T-cell (primary cell): Measurements from ENCODE around the gene CD22. TPM values are rescaled to one million over a fixed set of nuclear protein-coding genes. Genes with fewer than 3 reads are reported as not detected.
A peak's percentile ranks its signal among the peaks of the same experiment; 100 is the strongest.

ENCODE experiments used
- ATAC-seq, 4 experiments: fragments of 200-7000 bp in 3 of 4; fragments of 150-1000 bp in 1 of 4; cut with Tn5 transposase; replicated peaks in 1 of 4; 1 replicate in 3 of 4; 2 replicates in 1 of 4; pipeline ENCODE4 v1.10.0; 2021; ENCODE audit warnings: moderate library complexity in 3 of 4, mild to moderate bottlenecking in 2 of 4, moderate number of reproducible peaks in 1 of 4
- CTCF ChIA-PET, 2 donors: fragments of 300-600 bp; sonication (Branson Sonifier 250); formaldehyde crosslinking; loops; one replicate each; lab custom pipeline; 2022; ENCODE audit warnings: antibody characterized with exemption in 2 of 2; lab: Charles Lee
- POLR2A ChIA-PET, 2 donors: fragments of 300-600 bp; sonication (Branson Sonifier 250); formaldehyde crosslinking; loops; one replicate each; lab custom pipeline; 2022; ENCODE audit warnings: antibody characterized with exemption in 2 of 2; lab: Charles Lee
- DNase-seq, 35 experiments: peaks; one replicate each; pipeline versions ENCODE4 v3.0.0 to v3.0.0-alpha.2; 2013 to 2023
- H3K27ac ChIP-seq: one replicate; pipeline ENCODE4 v1.5.1; 2013; ENCODE audit warnings: low read length
- H3K27me3 ChIP-seq, 2 experiments: replicated peaks in 1 of 2; 1 replicate in 1 of 2; 2 replicates in 1 of 2; pipeline versions ENCODE4 v1.6.1 to v1.7.0; 2013; ENCODE audit warnings: low read length in 1 of 2, mixed read lengths in 1 of 2; ENCODE audit not compliant: control insufficient read depth in 2 of 2, insufficient read depth in 2 of 2; ENCODE audit errors: extremely low read depth in 1 of 2
- H3K36me3 ChIP-seq, 2 donors: 1 replicate in 1 of 2; 2 replicates in 1 of 2; pipeline versions ENCODE4 v1.6.1 to v1.7.0; 2013; ENCODE audit warnings: low read length in 1 of 2; ENCODE audit not compliant: control insufficient read depth in 2 of 2, insufficient read depth in 1 of 2; ENCODE audit errors: extremely low read depth in 1 of 2
- H3K4me1 ChIP-seq, 2 experiments: 1 replicate in 1 of 2; 2 replicates in 1 of 2; pipeline versions ENCODE4 v1.6.1 to v1.7.0; 2013; ENCODE audit warnings: low read length in 2 of 2, mixed read lengths in 1 of 2; ENCODE audit not compliant: insufficient read depth in 2 of 2, control insufficient read depth in 1 of 2; ENCODE audit errors: extremely low read depth in 1 of 2
- H3K4me3 ChIP-seq, 2 donors: 1 replicate in 1 of 2; 2 replicates in 1 of 2; pipeline versions ENCODE4 v1.5.1 to v1.7.0; 2013; ENCODE audit warnings: mild to moderate bottlenecking in 2 of 2, low read length in 1 of 2, moderate library complexity in 1 of 2; ENCODE audit not compliant: control insufficient read depth in 1 of 2; ENCODE audit errors: extremely low read depth in 1 of 2
- H3K9me3 ChIP-seq: 2 replicates; pipeline ENCODE4 v1.7.0; 2013
- H3K27ac Mint-ChIP-seq, 2 donors: one replicate each; pipeline ENCODE4 v1.8.0; 2020 to 2021; ENCODE audit warnings: mild to moderate bottlenecking in 2 of 2, mixed read lengths in 2 of 2
- H3K27me3 Mint-ChIP-seq, 2 donors: one replicate each; pipeline ENCODE4 v1.8.0; 2021 to 2022; ENCODE audit warnings: mixed read lengths in 2 of 2
- H3K36me3 Mint-ChIP-seq: one replicate; pipeline ENCODE4 v1.8.0; 2021; ENCODE audit warnings: mixed read lengths
- H3K4me1 Mint-ChIP-seq, 3 donors: one replicate each; pipeline ENCODE4 v1.8.0; 2020 to 2022; ENCODE audit warnings: mixed read lengths in 3 of 3, mild to moderate bottlenecking in 1 of 3
- H3K4me3 Mint-ChIP-seq, 3 donors: one replicate each; pipeline ENCODE4 v1.8.0; 2020 to 2022; ENCODE audit warnings: mild to moderate bottlenecking in 3 of 3, mixed read lengths in 3 of 3, moderate library complexity in 3 of 3
- H3K9me3 Mint-ChIP-seq, 3 donors: one replicate each; pipeline ENCODE4 v1.8.0; 2020 to 2022; ENCODE audit warnings: mixed read lengths in 3 of 3
- WGBS: methylation state at CpG from one replicate; pipeline ENCODE4 v1.1.5; 2013; ENCODE audit warnings: missing lambda C conversion rate; ENCODE audit not compliant: insufficient coverage; 5-methylcytosine and 5-hydroxymethylcytosine counted together
- total RNA-seq, 35 experiments: library from RNA in 6 of 35; stranded (reverse) in 6 of 35; fragments of 120-200 nt in 1 of 35; gene quantifications; one replicate each; pipeline versions ENCODE4 v1.2.1 to v1.2.4 and lab custom pipeline; 2013 to 2026

The CD22 gene
- total RNA-seq, 5 donors from 2014 or later (not counting 1 experiment from before 2014, with no cell fraction given): 6.6 to 25.7 (median 8.7) TPM

DNA sequence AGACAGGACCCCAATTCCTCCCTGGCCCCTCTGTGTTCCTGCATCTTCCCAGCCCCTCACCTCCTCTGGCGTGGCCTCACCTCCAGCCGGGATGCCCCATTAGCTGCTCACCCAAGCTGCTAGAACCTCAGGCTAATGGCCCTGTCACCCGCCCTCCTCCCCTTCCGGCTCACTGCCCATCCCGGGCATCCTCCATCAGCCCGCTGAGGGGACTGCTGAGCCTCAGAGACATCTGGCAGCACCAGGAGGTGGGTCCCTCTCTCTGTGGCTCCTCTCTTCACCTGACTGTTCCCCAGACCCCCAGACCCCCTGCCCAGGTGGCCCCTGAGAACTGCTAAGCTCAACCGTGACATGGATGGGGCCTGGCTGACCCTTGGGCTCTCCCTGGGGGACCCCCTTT lies 21.6 kb downstream of the CD22 start:
- H3K4me3 ChIP-seq: no peak overlapping the region
- H3K27me3 ChIP-seq: peaks cover 0 to 29% of the 10 kb centered on the region in 2 experiments
- CTCF ChIA-PET: interaction anchor here in 1 of 2 donors (1.0 to 1.1 kb wide), 2 partner anchors 118 to 127 kb away, joined by 3 read pairs; no protein-coding TSS in a partner anchor

GRCh38 chr19:35351411-35352176 lies 22.6 kb downstream of the CD22 start:
- peaks cover 20 to 29% (median 24%) of the 10 kb centered on the region in 3 donors for H3K4me1 Mint-ChIP-seq
- H3K27me3 Mint-ChIP-seq: peaks cover 0 to 11% of the 10 kb centered on the region in 2 donors
- H3K9me3 Mint-ChIP-seq: no peaks in the 10 kb centered on the region
- no peak overlapping the region for H3K27ac Mint-ChIP-seq
- H3K4me3 Mint-ChIP-seq: no peak overlapping the region
- H3K36me3 Mint-ChIP-seq: no peaks in the 10 kb centered on the region
- ChIA-PET POLR2A (no interaction called here), CTCF (interaction anchor here (1.0 to 1.7 kb wide), 4 partner anchors 112 to 126 kb away, joined by 3 to 9 read pairs (median 3); no protein-coding TSS in a partner anchor)
- Histone ChIP-seq H3K4me3 (no peak overlapping the region), H3K4me1 (peaks cover 9 to 26% of the 10 kb centered on the region in 2 experiments), H3K9me3 (no peaks in the 10 kb centered on the region), H3K27ac (no peak overlapping the region), H3K36me3 (no peaks in the 10 kb centered on the region), H3K27me3 (peaks cover 0 to 19% of the 10 kb centered on the region in 2 experiments)
- WGBS: 92% methylated on average over 39 of the region's 47 CpGs
- no peak for ATAC-seq
- DNase-seq: no peak

More for the DNA sequence above, 21.6 kb downstream of the CD22 start:
- H3K9me3 Mint-ChIP-seq: no peaks in the 10 kb centered on the region
- H3K27me3 Mint-ChIP-seq: peaks cover 0 to 12% of the 10 kb centered on the region in 2 donors
- no peaks in the 10 kb centered on the region for H3K36me3 ChIP-seq
- no peaks in the 10 kb centered on the region for H3K36me3 Mint-ChIP-seq
- DNase-seq (no peak), ATAC-seq (no peak)
- H3K27ac ChIP-seq: no peak overlapping the region
- H3K4me1 Mint-ChIP-seq: peaks cover 30 to 39% (median 30%) of the 10 kb centered on the region in 3 donors
- H3K4me1 ChIP-seq: peaks cover 11 to 36% of the 10 kb centered on the region in 2 experiments
- POLR2A ChIA-PET: no interaction called here
- no peak overlapping the region for H3K27ac Mint-ChIP-seq
- WGBS: 92% methylated on average over 4 of the region's 7 CpGs
- H3K9me3 ChIP-seq: no peaks in the 10 kb centered on the region
- H3K4me3 Mint-ChIP-seq: no peak overlapping the region

- Histone ChIP-seq H3K4me3 (no peak overlapping the region), H3K27me3 (peaks cover 0 to 15% of the 10 kb centered on the region in 2 experiments), H3K27ac (no peak overlapping the region), H3K9me3 (no peaks in the 10 kb centered on the region), H3K36me3 (no peaks in the 10 kb centered on the region), H3K4me1 (peaks cover 6 to 21% of the 10 kb centered on the region in 2 experiments)
- ChIA-PET CTCF (interaction anchor here (0.7 to 2.3 kb wide), 4 partner anchors 20 to 143 kb away, joined by 3 to 13 read pairs (median 6); no protein-coding TSS in a partner anchor), POLR2A (no interaction called here)
- H3K4me3 Mint-ChIP-seq: no peak overlapping the region
- ATAC-seq: no peak
- no peak for DNase-seq
- H3K36me3 Mint-ChIP-seq: no peaks in the 10 kb centered on the region
- H3K9me3 Mint-ChIP-seq: no peaks in the 10 kb centered on the region
- no peak overlapping the region for H3K27ac Mint-ChIP-seq
- peaks cover 15 to 24% (median 19%) of the 10 kb centered on the region in 3 donors for H3K4me1 Mint-ChIP-seq
- peaks cover 0 to 9% of the 10 kb centered on the region in 2 donors for H3K27me3 Mint-ChIP-seq
- WGBS: 85% methylated on average over 18 of the region's 18 CpGs
These were observed 23.1 kb downstream of the CD22 start for GRCh38 chr19:35352177-35352447.

- no peaks in the 10 kb centered on the region for H3K36me3 Mint-ChIP-seq
- no peaks in the 10 kb centered on the region for H3K9me3 Mint-ChIP-seq
- Histone ChIP-seq H3K9me3 (no peaks in the 10 kb centered on the region), H3K4me3 (no peak overlapping the region), H3K36me3 (no peaks in the 10 kb centered on the region), H3K4me1 (peaks cover 1 to 15% of the 10 kb centered on the region in 2 experiments), H3K27me3 (peaks cover 0 to 15% of the 10 kb centered on the region in 2 experiments), H3K27ac (no peak overlapping the region)
- ChIA-PET POLR2A (no interaction called here), CTCF (interaction anchor here (0.7 to 2.6 kb wide), 10 partner anchors 20 to 143 kb away, joined by 3 to 21 read pairs (median 6); no protein-coding TSS in a partner anchor)
- WGBS: 43% methylated on average over 20 of the region's 32 CpGs
- H3K4me1 Mint-ChIP-seq: peaks cover 11 to 20% (median 13%) of the 10 kb centered on the region in 3 donors
- H3K4me3 Mint-ChIP-seq: no peak overlapping the region
- DNase-seq: peak; percentile 34 to 87 (median 56)
- no peak overlapping the region for H3K27ac Mint-ChIP-seq
- ATAC-seq: peak; percentile 79 to 86 (median 81)
- H3K27me3 Mint-ChIP-seq: peaks cover 0 to 9% of the 10 kb centered on the region in 2 donors
These were observed 23.7 kb downstream of the CD22 start for GRCh38 chr19:35352448-35353304.

GRCh38 chr19:35353635-35354034 lies 24.6 kb downstream of the CD22 start:
- H3K36me3 Mint-ChIP-seq: no peaks in the 10 kb centered on the region
- H3K4me3 ChIP-seq: no peak overlapping the region
- no peak overlapping the region for H3K27ac ChIP-seq
- ChIA-PET CTCF (interaction anchor here (0.5 to 2.6 kb wide), 12 partner anchors 110 to 1281 kb away, joined by 3 to 21 read pairs (median 5); no protein-coding TSS in a partner anchor), POLR2A (no interaction called here)
- no peaks in the 10 kb centered on the region for H3K36me3 ChIP-seq
- DNase-seq (peak in 5 of 35 experiments; percentile 15 to 39 (median 22)), ATAC-seq (no peak)
- H3K4me1 ChIP-seq: peaks cover 0 to 13% of the 10 kb centered on the region in 2 experiments
- no peaks in the 10 kb centered on the region for H3K9me3 Mint-ChIP-seq
- WGBS: no CpG with 5 or more reads among the region's 9 CpGs
- no peaks in the 10 kb centered on the region for H3K9me3 ChIP-seq
- peaks cover 0 to 18% of the 10 kb centered on the region in 2 experiments for H3K27me3 ChIP-seq
- H3K27ac Mint-ChIP-seq: no peak overlapping the region
- no peak overlapping the region for H3K4me3 Mint-ChIP-seq
- H3K27me3 Mint-ChIP-seq: peaks cover 0 to 9% of the 10 kb centered on the region in 2 donors
- peaks cover 14 to 21% (median 15%) of the 10 kb centered on the region in 3 donors for H3K4me1 Mint-ChIP-seq

- Histone ChIP-seq H3K4me3 (no peak overlapping the region), H3K27me3 (peaks cover 0 to 8% of the 10 kb centered on the region in 2 experiments), H3K27ac (no peak overlapping the region), H3K36me3 (no peaks in the 10 kb centered on the region), H3K9me3 (no peaks in the 10 kb centered on the region), H3K4me1 (peaks cover 0 to 13% of the 10 kb centered on the region in 2 experiments)
- Mint-ChIP-seq H3K4me1 (peaks cover 14 to 15% (median 14%) of the 10 kb centered on the region in 3 donors), H3K27ac (no peak overlapping the region), H3K27me3 (peaks cover 0 to 7% of the 10 kb centered on the region in 2 donors), H3K9me3 (no peaks in the 10 kb centered on the region), H3K36me3 (no peaks in the 10 kb centered on the region), H3K4me3 (no peak overlapping the region)
- WGBS: 68% methylated on average over 6 of the region's 8 CpGs
- ChIA-PET POLR2A (no interaction called here), CTCF (interaction anchor here in 1 of 2 donors (0.6 to 2.6 kb wide), 2 partner anchors 9 to 114 kb away, joined by 4 to 21 read pairs; no protein-coding TSS in a partner anchor)
- DNase-seq (no peak), ATAC-seq (no peak)
These were observed 25.9 kb downstream of the CD22 start for GRCh38 chr19:35354898-35355297.
